WERI-Rb-1 (cell line): ENCODE data around the gene KRT9.
"Not testable (repeated sequence)": the region's sequence is repeated elsewhere in the genome, so short reads cannot be mapped to it uniquely, and the experiment has no call there.

ENCODE experiments used
- DNase-seq: peaks from one replicate; pipeline ENCODE4 v3.0.0-alpha.2; 2020
- H3K27ac ChIP-seq: fragments of 250-450 bp; sonication (Bioruptor Pico); 2 replicates; pipeline ENCODE4 v1.5.1; 2020; ENCODE audit warnings: mild to moderate bottlenecking, moderate library complexity
- H3K27me3 ChIP-seq: fragments of 250-450 bp; sonication (Bioruptor Pico); 2 replicates; pipeline ENCODE4 v1.5.1; 2021; ENCODE audit warnings: mild to moderate bottlenecking, low read depth, moderate library complexity; ENCODE audit not compliant: insufficient read depth, severe bottlenecking
- H3K36me3 ChIP-seq: fragments of 250-450 bp; sonication (Bioruptor Pico); 2 replicates; pipeline ENCODE4 v1.5.1; 2020; ENCODE audit warnings: mild to moderate bottlenecking, moderate library complexity
- H3K4me3 ChIP-seq: 2 replicates; pipeline ENCODE4 v1.5.1; 2011; ENCODE audit warnings: low read depth, mild to moderate bottlenecking, control low read depth, low read length
- H3K9me3 ChIP-seq: fragments of 250-450 bp; sonication (Bioruptor Pico); 2 replicates; pipeline ENCODE4 v1.5.1; 2021; ENCODE audit warnings: mild to moderate bottlenecking, moderate library complexity; ENCODE audit not compliant: severe bottlenecking
- CTCF ChIP-seq: IDR thresholded peaks from 2 replicates; pipeline ENCODE4 v1.5.1; 2011; ENCODE audit warnings: low read depth, mild to moderate bottlenecking, control low read depth, inconsistent platforms, low read length

KRT9 gene

GRCh38 chr17:41579484-41580243 lies 7.8 kb upstream of the KRT9 start:
- TF ChIP-seq CTCF, result peak; percentile 100
- Histone ChIP-seq H3K27me3 (no peaks in the 10 kb centered on the region), H3K9me3 (peaks cover 3% of the 10 kb centered on the region), H3K4me3 (no peak overlapping the region), H3K27ac (peak overlapping the region; percentile 49), H3K36me3 (no peaks in the 10 kb centered on the region)
- peak; percentile 97 for DNase-seq

- H3K27ac ChIP-seq, result no peak overlapping the region
Observed at GRCh38 chr17:41578971-41579370, 7.1 kb upstream of the KRT9 start.

GRCh38 chr17:41578538-41578937 lies 6.7 kb upstream of the KRT9 start:
- DNase-seq, result no peak
- no peaks in the 10 kb centered on the region for H3K36me3 ChIP-seq
- no peak overlapping the region for H3K27ac ChIP-seq
- no peaks in the 10 kb centered on the region for H3K27me3 ChIP-seq
- TF ChIP-seq CTCF, result no peak
- H3K4me3 ChIP-seq, result no peak overlapping the region
- peaks cover 3% of the 10 kb centered on the region for H3K9me3 ChIP-seq

More at GRCh38 chr17:41578971-41579370, 7.1 kb upstream of the KRT9 start:
- no peak overlapping the region for H3K4me3 ChIP-seq
- no peaks in the 10 kb centered on the region for H3K36me3 ChIP-seq
- peaks cover 3% of the 10 kb centered on the region for H3K9me3 ChIP-seq
- no peak for TF ChIP-seq CTCF
- H3K27me3 ChIP-seq, result no peaks in the 10 kb centered on the region
- DNase-seq, result no peak

GRCh38 chr17:41576740-41577139 lies 4.9 kb upstream of the KRT9 start:
- H3K4me3 ChIP-seq, DNase-seq, H3K27ac ChIP-seq, H3K36me3 ChIP-seq, H3K9me3 ChIP-seq, H3K27me3 ChIP-seq: not testable (repeated sequence)

- Histone ChIP-seq H3K9me3 (peaks cover 2% of the 10 kb centered on the region), H3K36me3 (no peaks in the 10 kb centered on the region), H3K27me3 (no peaks in the 10 kb centered on the region), H3K4me3 (no peak overlapping the region), H3K27ac (peak overlapping the region; percentile 36)
- no peak for TF ChIP-seq CTCF
- DNase-seq, result peak; percentile 95
Observed at GRCh38 chr17:41575336-41575735, 3.5 kb upstream of the KRT9 start.

GRCh38 chr17:41567317-41567716 lies 4.5 kb downstream of the KRT9 start:
- Histone ChIP-seq H3K9me3 (no peaks in the 10 kb centered on the region), H3K27me3 (no peaks in the 10 kb centered on the region), H3K4me3 (no peak overlapping the region), H3K36me3 (no peaks in the 10 kb centered on the region), H3K27ac (no peak overlapping the region)
- no peak for TF ChIP-seq CTCF
- no peak for DNase-seq
